GM12878 (cell line): ENCODE measurements around the gene CPS1.

Source experiments
- ASH2L ChIP-seq: fragments of 300-600, 200-600 bp; sonication (generic); IDR thresholded peaks from 2 replicates; pipeline ENCODE4 v1.6.1; 2017; ENCODE audit warnings: low read depth, mild to moderate bottlenecking, borderline replicate concordance
- CEBPB ChIP-seq, 2 experiments: fragments of 150-350 bp in 1 of 2; IDR thresholded peaks; 2 replicates each; pipeline ENCODE4 v1.6.1; 2012 to 2014; ENCODE audit warnings: low read depth in 2 of 2, low read length in 2 of 2, borderline replicate concordance in 1 of 2, inconsistent platforms in 1 of 2
- CTCF ChIP-seq, 3 experiments: IDR thresholded peaks in 2 of 3; conservative IDR thresholded peaks in 1 of 3; 2 replicates each; pipeline ENCODE4 v1.5.1; 2011; ENCODE audit warnings: low read depth in 3 of 3, low read length in 3 of 3, mild to moderate bottlenecking in 3 of 3, control low read depth in 2 of 3, moderate library complexity in 2 of 3, inconsistent platforms in 1 of 3, mixed read lengths in 1 of 3; ENCODE audit not compliant: control insufficient read depth in 2 of 3, insufficient read depth in 1 of 3; ENCODE audit errors: extremely low read depth in 1 of 3
- POLR2A ChIP-seq: IDR thresholded peaks from 2 replicates; pipeline ENCODE4 v1.6.1; 2011; ENCODE audit warnings: low read depth, mild to moderate bottlenecking, low read length
- RFX5 ChIP-seq: IDR thresholded peaks from 2 replicates; pipeline ENCODE4 v1.6.1; 2011; ENCODE audit warnings: low read depth, low read length, improper control_type of control experiment

- TF ChIP-seq ASH2L, result no peak
- no peak for TF ChIP-seq CTCF (IDR thresholded peaks at IDR 0.05 in 2 of 3, conservative IDR thresholded peaks at IDR 0.05 in 1 of 3; ENCODE audit: control insufficient read depth in 2 of 3, extremely low read depth in 1 of 3, insufficient read depth in 1 of 3, low read depth in 3 of 3, low read length in 3 of 3)
- no peak for TF ChIP-seq RFX5
- no peak for TF ChIP-seq POLR2A
- TF ChIP-seq CEBPB (IDR thresholded peaks at IDR 0.05; ENCODE audit: borderline replicate concordance in 1 of 2, low read depth in 2 of 2, low read length in 2 of 2), result no peak
Measured at GRCh38 chr2:210647151-210647550, 90.8 kb downstream of the CPS1 start.
